GM21515 (cell line): Measurements from ENCODE around the gene NHLH2.

Experiments used
- ATAC-seq: cut with Tn5 transposase; IDR thresholded peaks from one replicate; pipeline ENCODE4 v1.9.1; 2021; ENCODE audit not compliant: unreplicated experiment

Gene NHLH2

GRCh38 chr1:115838431-115839028 is 2.4 kb downstream of the NHLH2 start:
- no peak for ATAC-seq

- no peak for ATAC-seq
These were observed 3.0 kb downstream of the NHLH2 start for GRCh38 chr1:115837740-115838421.

DNA sequence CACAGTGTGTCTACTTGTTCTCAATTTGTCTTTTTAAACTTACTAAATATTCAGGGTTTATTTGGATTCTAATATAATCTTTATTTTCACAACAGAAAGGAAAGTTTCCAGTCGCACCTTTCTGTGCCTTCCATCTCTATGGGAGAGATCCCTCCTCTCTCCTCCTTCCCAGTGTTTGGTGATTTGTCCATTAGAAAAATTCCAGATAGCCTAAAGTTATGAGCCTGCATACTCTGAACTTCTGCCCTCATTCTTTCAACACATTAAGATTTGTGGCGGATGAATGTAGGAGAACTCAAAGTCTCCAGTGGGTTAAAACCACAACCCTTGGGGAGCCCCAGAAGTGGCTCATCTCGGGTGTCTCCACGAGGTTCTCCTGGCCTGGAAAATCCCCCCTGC is 3.6 kb downstream of the NHLH2 start:
- no peak for ATAC-seq

GRCh38 chr1:115833856-115834255 is 7.1 kb downstream of the NHLH2 start:
- ATAC-seq: no peak

DNA sequence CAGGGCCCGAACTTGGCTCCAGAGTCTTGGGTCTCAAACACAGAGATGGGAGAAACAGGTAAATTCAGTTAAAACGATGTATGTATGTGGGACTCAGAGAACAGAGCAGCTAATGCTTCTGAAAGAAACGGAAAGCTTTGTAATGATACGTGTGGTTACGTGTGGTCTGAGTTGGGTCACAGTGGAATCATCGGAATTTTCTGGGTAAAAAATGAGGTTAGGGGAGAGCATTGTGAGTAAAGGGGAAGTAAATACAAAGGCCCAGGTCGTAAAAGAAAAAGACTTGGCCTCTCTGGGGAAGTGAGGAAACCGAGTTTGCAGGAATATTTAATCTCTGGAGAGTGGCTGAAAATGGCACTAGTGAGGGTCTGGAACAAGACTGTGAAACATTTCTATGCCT is 8.3 kb downstream of the NHLH2 start:
- ATAC-seq: no peak

- ATAC-seq: no peak
These were observed 10.0 kb downstream of the NHLH2 start for GRCh38 chr1:115830963-115831362.

GRCh38 chr1:115829947-115830346 is 11.0 kb downstream of the NHLH2 start:
- ATAC-seq: no peak

DNA sequence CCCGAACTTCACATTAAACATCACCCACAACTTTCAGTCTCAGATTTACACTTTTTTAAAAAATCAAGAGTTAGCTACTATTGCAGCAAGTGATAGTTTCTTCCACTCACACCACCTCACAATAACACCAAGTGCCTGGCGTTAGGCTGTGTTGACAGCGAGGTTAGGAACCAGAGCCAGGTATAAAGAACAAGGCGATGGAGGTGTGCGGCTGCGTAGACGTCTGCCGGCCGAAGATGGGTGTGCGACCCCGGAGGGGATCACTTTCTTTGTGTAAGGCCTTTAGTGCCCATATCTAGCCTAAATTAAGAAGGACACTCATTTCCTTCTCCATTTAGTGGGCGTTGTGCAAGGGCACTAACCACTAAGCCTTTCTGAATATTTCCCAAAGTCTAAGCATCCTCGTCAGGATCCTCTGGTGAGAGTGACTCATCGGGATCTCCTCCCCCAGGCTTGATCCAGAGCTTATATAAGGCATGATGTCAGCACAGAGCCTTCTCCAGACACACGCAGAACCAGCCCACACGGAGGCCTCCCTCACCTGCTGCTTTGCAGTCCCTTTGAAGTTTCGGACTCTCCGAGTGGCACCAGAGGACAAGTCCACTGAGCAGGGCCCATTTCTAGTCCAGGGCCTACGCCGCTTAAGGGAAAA is 11.8 kb downstream of the NHLH2 start:
- ATAC-seq: no peak

DNA sequence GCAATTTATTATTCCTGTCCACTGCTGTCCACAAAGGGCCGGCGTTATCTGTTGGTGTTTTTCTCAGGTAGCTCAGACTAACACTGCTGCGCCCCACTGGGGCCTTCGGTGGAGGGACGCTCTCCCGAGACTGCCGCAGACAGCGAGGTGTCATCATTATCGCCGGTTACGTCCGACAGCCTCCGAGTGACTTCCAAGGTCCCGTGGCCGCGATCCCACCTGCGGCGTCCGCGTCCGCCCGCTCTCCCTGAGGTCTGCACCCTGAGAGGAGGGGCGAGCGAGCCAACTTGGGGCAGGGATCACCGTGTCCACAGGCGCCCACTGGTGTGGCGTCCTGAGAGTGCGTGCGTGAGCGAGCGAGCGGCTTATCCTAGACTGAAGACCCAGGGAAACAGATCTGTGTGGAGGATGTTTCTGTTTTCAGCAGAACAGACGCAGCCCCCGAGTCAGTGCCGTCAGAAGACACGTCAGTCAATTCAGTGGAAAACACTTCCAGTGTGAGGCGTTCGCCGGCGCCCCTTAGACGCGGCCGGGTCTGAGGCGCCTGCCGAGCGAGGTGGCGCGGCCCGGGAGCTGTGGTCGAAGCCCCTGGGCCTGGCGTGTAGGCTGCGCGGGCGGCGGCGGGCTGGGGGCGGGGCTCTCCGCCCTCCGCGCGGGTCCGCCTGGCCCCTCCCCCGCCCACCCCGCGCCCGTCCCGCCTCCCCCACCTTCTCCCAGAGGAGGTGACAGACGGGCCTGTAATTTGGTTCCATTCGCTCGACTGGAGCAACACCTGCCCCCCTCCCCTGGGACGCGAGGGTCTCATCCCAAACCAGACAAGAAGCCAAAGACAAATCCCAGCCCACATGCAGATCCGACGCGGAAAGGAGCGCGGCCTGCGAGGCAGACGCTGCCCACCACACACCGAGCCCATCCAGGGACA is 12.6 kb downstream of the NHLH2 start:
- no peak for ATAC-seq

GRCh38 chr1:115827452-115828044 is 13.4 kb downstream of the NHLH2 start:
- ATAC-seq: no peak

DNA sequence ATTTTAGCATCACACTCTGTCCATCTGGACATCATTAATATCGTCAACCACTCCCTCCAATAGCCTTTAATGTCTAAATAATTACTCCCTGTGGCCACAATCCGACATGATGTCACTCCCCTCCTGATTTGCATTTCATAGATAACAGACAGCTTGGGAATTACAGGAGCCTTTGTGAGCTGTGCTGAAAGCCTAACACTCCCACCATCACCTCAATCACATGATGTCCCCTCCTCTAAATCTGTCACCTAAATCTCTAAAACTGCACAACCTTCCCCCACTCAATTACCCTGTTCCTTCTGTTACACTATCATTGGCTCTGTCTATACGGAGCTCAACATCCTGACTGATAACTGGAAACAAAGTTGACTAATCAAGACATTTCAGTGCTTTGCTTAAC is 14.3 kb downstream of the NHLH2 start:
- no peak for ATAC-seq

DNA sequence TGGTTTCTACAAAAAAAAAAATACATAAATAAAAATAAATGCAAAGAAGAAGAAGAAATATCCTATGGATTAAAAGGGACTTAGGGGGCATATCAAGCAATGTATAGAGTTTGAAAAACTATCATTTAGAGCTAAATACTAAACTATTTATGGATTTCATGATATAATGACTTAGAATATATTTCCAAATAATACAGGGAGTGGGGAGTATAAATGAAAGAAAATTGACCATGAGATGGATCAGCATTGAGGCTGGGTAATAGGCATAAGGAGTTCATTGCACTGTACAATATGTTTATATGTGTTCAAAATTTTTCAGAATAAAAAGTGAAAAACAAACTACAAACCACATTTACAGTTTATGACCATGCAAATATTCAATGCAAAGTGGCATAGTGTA is 18.8 kb downstream of the NHLH2 start:
- ATAC-seq: no peak

DNA sequence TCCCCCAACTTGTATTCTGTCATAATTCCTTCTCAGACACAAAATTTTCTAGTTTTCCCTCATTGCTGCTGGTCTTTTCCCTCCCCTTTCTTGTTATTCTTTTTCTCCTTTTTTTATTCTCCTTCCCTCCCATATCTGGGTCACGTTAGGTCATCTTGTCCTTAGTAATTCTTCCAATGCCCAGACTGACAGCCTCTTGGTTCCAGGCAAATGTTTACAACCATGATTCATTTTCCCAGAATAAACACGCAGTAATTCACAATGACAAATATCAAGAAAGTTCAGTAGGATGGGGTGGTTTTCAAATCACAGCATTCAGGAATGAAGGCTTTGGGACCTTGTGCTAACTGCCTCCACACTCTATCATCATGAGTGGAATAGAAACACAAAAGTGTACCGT is 25.2 kb downstream of the NHLH2 start:
- ATAC-seq: no peak

DNA sequence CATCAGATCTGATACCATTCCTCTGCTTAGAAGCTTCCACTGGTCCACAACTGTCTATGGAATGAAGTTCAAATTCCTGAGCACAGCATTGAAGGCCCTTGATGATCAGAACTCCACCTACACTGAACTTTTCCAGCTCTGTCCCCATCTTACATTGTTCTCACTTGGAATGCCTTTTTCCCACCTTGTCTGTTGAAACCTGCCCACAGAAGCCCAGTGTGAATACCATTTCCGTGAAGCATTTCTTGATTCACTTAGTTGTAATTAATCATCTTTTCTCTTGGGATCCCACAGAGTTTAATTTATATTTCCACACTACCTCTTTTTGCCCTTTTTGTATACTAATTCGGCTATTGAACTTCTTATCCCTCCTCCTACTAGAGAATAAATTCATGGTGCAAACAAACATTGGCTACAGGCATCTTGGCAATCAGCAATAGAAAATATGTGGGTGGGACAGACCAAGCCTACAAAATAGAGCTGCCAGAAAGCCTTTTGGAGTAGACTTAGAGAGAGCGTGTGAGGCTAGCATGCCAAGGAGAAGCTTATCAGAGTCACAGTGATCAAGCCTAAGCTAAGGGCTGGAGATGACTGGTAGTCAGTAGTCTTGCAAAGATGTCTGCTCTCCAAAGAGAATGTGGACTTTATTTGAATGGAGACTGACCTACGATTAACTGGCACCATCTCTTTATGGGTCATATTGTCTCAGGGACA is 26.1 kb downstream of the NHLH2 start:
- ATAC-seq: no peak

GRCh38 chr1:115813727-115814126 is 27.2 kb downstream of the NHLH2 start:
- no peak for ATAC-seq

GRCh38 chr1:115811140-115811828 is 29.6 kb downstream of the NHLH2 start:
- no peak for ATAC-seq

- ATAC-seq: no peak
These were observed 30.3 kb downstream of the NHLH2 start for GRCh38 chr1:115810609-115811008.

DNA sequence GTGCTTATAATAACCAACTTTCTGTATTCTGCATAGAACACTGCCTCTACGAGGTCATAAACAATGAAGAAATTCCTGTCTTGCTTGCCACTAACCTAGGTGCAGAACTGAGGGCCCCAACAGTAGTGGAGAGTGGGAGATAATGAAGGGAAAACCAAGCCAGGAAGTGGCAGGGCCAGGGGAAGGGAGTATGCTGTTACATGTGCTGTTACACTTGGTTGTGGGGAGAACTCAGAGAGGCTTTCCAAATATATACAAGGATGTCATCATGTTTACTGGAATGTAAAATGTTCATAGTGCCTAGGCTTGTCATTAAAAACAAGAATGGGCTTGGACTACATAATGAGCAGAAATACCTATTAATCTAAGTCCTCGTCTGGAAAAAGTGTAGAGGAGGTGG is 31.1 kb downstream of the NHLH2 start:
- ATAC-seq: no peak

DNA sequence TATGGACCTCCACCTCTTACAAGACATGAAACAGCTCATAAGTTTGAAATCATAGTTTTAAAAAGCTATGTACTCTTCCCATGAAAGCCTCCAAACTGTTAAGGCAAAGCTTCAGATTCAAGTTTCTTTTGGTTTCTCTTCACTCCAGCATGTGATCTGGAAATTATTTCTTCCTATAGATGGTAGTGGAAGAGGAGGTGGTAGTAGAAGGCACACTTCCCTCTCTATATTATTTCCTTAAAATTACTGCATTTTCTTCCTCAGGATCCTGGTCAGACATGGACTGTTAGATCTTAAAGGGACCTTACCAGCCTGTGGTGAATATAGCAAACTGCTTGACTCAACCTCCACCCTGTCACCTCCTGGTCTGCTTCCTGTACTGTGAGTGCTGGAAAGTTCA is 31.9 kb downstream of the NHLH2 start:
- no peak for ATAC-seq

- peak; percentile 59 for ATAC-seq
These were observed 33.2 kb downstream of the NHLH2 start for GRCh38 chr1:115807723-115808122.
